Gastrocnemius medialis (tissue), 4 donors: ENCODE measurements around the gene GRIA1. TPM values are rescaled to one million over a fixed set of nuclear protein-coding genes. Genes with fewer than 3 reads are reported as not detected.

Experiments
- ATAC-seq, 2 donors: fragments of 150-250 bp; one replicate each; pipeline ENCODE4 v1.9.1; 2016
- DNase-seq, 2 donors: peaks; one replicate each; pipeline ENCODE4 v3.0.0-alpha.2; 2019
- H3K27ac ChIP-seq, 4 donors: fragments of 200-600 bp; sonication (generic); 1 replicate in 1 of 4; 2 replicates in 3 of 4; pipeline ENCODE4 v1.5.1; 2016 to 2018; ENCODE audit warnings: mild to moderate bottlenecking in 2 of 4, moderate library complexity in 1 of 4
- H3K27me3 ChIP-seq, 3 donors: fragments of 200-600 bp; sonication (generic) in 2 of 3; 1 replicate in 1 of 3; 2 replicates in 2 of 3; pipeline versions ENCODE4 v1.5.1 to v1.6.0; 2016 to 2019; ENCODE audit warnings: mild to moderate bottlenecking in 1 of 3, moderate library complexity in 1 of 3
- H3K36me3 ChIP-seq, 2 donors: fragments of 200-600 bp; sonication (generic) in 1 of 2; one replicate each; pipeline ENCODE4 v1.5.1; 2017 to 2018
- H3K4me1 ChIP-seq, 2 donors: fragments of 200-600 bp; sonication (generic) in 1 of 2; one replicate each; pipeline ENCODE4 v1.5.1; 2016 to 2017; ENCODE audit warnings: mild to moderate bottlenecking in 2 of 2
- H3K4me3 ChIP-seq, 4 donors: fragments of 200-600 bp; sonication (generic) in 3 of 4; 1 replicate in 1 of 4; 2 replicates in 3 of 4; pipeline ENCODE4 v1.5.1; 2016 to 2019; ENCODE audit warnings: mild to moderate bottlenecking in 2 of 4
- H3K9me3 ChIP-seq, 3 donors: fragments of 200-600 bp; sonication (generic) in 2 of 3; 1 replicate in 1 of 3; 2 replicates in 2 of 3; pipeline ENCODE4 v1.5.1; 2016 to 2019
- CTCF ChIP-seq, 5 experiments: fragments of 450-650 bp in 3 of 5; fragments of 200-600 bp in 2 of 5; sonication (generic) in 2 of 5; IDR thresholded peaks in 4 of 5; conservative IDR thresholded peaks in 1 of 5; 1 replicate in 4 of 5; 2 replicates in 1 of 5; pipeline ENCODE4 v1.5.1; 2016 to 2019; ENCODE audit warnings: antibody characterized with exemption in 5 of 5, mild to moderate bottlenecking in 3 of 5, moderate library complexity in 3 of 5
- POLR2A ChIP-seq, 2 donors: fragments of 450-650 bp; IDR thresholded peaks; one replicate each; pipeline ENCODE4 v1.6.1; 2017; ENCODE audit warnings: antibody characterized with exemption in 2 of 2, mild to moderate bottlenecking in 2 of 2, moderate library complexity in 2 of 2
- in situ Hi-C, 4 donors: fragments of 200-750 bp; cut with MboI; loops; one replicate each; pipeline versions ENCODE4 v1.15.0 to v1.8.0; 2017; ENCODE audit warnings: low sequenced_read_pairs in 4 of 4
- intact Hi-C: fragments of 100-400 bp; cut with DNase I; formaldehyde crosslinking; loops from one replicate; pipeline ENCODE4 v1.15.1; 2023; ENCODE audit warnings: low total_unique reads
- total RNA-seq, 4 donors: library from RNA; depleted of rRNA; stranded (reverse); fragments of >200 nt; gene quantifications; one replicate each; pipeline versions ENCODE4 v1.1.0 to v1.2.3, GENCODE V29; 2016

Gene GRIA1
- total RNA-seq, 4 donors from 2014 or later = 0.18 to 0.46 TPM; not detected in 2

- Histone ChIP-seq H3K9me3 (no peaks in the 10 kb centered on the region), H3K4me1 (no peaks in the 10 kb centered on the region), H3K27ac (no peak overlapping the region), H3K4me3 (no peak overlapping the region), H3K27me3 (no peaks in the 10 kb centered on the region), H3K36me3 (no peaks in the 10 kb centered on the region)
- intact Hi-C loops (no loop called here), in situ Hi-C loops (no loop called here)
- ATAC-seq (no peak), DNase-seq (no peak)
- no peak for TF ChIP-seq POLR2A (IDR thresholded peaks at IDR 0.05)
- TF ChIP-seq CTCF (IDR thresholded peaks at IDR 0.05 in 4 of 5, conservative IDR thresholded peaks at IDR 0.05 in 1 of 5) = no peak
Measured at GRCh38 chr5:153605386-153605785, 114.9 kb downstream of the GRIA1 start.

- intact Hi-C loops (no loop called here), in situ Hi-C loops (no loop called here)
- Histone ChIP-seq H3K27me3 (no peaks in the 10 kb centered on the region), H3K4me3 (no peak overlapping the region), H3K9me3 (no peaks in the 10 kb centered on the region), H3K36me3 (no peaks in the 10 kb centered on the region), H3K27ac (no peak overlapping the region), H3K4me1 (no peaks in the 10 kb centered on the region)
- TF ChIP-seq CTCF (IDR thresholded peaks at IDR 0.05 in 4 of 5, conservative IDR thresholded peaks at IDR 0.05 in 1 of 5) (no peak), POLR2A (IDR thresholded peaks at IDR 0.05) (no peak)
- DNase-seq (no peak), ATAC-seq (no peak)
Measured at GRCh38 chr5:153610009-153610408, 119.5 kb downstream of the GRIA1 start.

- DNase-seq (no peak), ATAC-seq (no peak)
- Histone ChIP-seq H3K27me3 (no peaks in the 10 kb centered on the region), H3K36me3 (no peaks in the 10 kb centered on the region), H3K4me3 (no peak overlapping the region), H3K4me1 (no peaks in the 10 kb centered on the region), H3K9me3 (no peaks in the 10 kb centered on the region), H3K27ac (no peak overlapping the region)
- intact Hi-C loops = no loop called here
- TF ChIP-seq CTCF (IDR thresholded peaks at IDR 0.05 in 4 of 5, conservative IDR thresholded peaks at IDR 0.05 in 1 of 5) = no peak
- no peak for TF ChIP-seq POLR2A (IDR thresholded peaks at IDR 0.05)
- in situ Hi-C loops = no loop called here
Measured at GRCh38 chr5:153610811-153611210, 120.3 kb downstream of the GRIA1 start.

- H3K9me3 ChIP-seq = no peaks in the 10 kb centered on the region
- no peak for ATAC-seq
- H3K36me3 ChIP-seq = no peaks in the 10 kb centered on the region
- in situ Hi-C loops = no loop called here
- no peak for TF ChIP-seq POLR2A (IDR thresholded peaks at IDR 0.05)
- TF ChIP-seq CTCF (IDR thresholded peaks at IDR 0.05 in 4 of 5, conservative IDR thresholded peaks at IDR 0.05 in 1 of 5) = no peak
- no peak for DNase-seq
- intact Hi-C loops = no loop called here
- no peak overlapping the region for H3K27ac ChIP-seq
- H3K27me3 ChIP-seq = no peaks in the 10 kb centered on the region
- H3K4me1 ChIP-seq = no peaks in the 10 kb centered on the region
- H3K4me3 ChIP-seq = no peak overlapping the region
Measured at GRCh38 chr5:153613144-153613543, 122.7 kb downstream of the GRIA1 start.

- TF ChIP-seq POLR2A (IDR thresholded peaks at IDR 0.05) (no peak), CTCF (IDR thresholded peaks at IDR 0.05 in 4 of 5, conservative IDR thresholded peaks at IDR 0.05 in 1 of 5) (no peak)
- in situ Hi-C loops (no loop called here), intact Hi-C loops (no loop called here)
- Histone ChIP-seq H3K27ac (no peak overlapping the region), H3K36me3 (no peaks in the 10 kb centered on the region), H3K9me3 (no peaks in the 10 kb centered on the region), H3K4me1 (no peaks in the 10 kb centered on the region), H3K27me3 (no peaks in the 10 kb centered on the region), H3K4me3 (no peak overlapping the region)
- DNase-seq (no peak), ATAC-seq (no peak)
Measured at GRCh38 chr5:153613672-153614071, 123.2 kb downstream of the GRIA1 start.
